Kidney capillary endothelial cell (primary cell): ENCODE measurements around the gene EMID1.

Experiments used
- DNase-seq: peaks from one replicate; pipeline ENCODE4 v3.0.0-alpha.2; 2018; ENCODE audit warnings: low spot score

The EMID1 gene

DNA sequence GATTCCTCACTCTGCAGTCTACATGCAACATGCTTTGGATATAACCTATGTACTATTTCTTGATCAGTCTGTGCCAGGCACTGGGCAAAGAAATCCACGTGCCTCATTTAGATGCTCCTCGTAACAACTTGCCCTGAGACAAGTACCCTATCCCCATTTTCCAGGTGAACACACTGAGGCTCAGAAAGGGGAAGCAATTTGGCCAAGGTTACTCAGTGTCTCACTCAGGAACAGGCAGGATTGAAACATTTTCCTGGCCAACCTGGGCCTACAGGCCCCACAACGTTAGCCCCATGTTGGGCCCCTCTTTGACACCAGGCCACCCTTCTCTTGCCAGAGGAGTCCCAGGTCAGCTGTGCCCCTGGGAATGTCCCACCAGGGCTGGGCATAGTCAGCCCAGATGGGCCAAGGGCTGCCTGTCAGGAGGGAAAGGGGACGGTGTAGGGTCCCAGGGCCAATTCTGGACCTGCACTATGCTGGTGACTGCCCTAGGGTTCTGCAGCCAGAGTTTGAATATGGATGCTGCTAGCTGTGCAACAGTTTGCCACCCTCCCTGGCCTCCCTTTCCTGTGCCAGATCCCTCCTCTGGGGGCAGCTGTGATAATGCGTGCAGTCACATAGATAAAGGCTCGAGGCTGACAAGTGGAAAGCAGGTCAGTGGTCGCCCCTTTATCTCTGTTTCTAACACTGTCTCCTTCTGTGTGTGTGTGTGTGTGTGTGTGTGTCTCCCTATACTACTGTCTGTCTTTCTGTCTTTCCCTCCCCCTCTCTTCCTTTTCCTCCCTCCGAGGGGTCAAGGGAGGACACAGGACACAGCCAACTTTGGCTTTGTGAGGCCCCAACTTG lies 10.4 kb upstream of the EMID1 start:
- no peak for DNase-seq

DNA sequence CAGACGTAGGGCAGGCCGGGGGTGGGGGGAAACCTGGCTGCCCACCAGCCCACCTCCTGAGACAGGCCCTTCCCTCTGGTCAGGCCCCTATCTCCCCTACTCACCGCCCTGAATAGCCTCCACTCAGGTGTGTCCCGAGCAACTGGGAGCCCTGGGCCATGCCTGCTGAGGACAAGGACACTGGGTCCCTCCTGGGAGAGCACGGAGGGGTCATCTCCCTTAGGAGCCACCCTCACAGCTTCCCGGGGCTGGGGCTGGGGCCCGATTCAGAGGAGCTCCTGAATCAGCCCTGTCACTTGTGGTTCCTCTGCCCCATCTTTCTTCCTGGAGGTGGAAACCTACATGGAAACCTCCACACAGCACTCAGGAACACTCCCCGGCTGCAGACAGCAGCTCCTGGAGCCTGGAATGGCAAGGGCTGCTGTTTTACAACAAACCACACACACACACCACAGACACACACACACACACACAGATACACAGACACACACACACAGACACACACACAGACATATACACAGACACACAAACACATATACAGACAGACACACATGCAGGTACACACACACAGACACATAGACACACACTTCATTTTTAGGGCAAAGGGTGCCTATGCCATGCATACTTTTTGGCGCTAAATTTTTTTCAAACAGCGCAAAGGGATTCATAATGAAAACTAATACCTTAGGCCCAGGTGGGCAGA lies 9.6 kb upstream of the EMID1 start:
- DNase-seq: no peak

DNA sequence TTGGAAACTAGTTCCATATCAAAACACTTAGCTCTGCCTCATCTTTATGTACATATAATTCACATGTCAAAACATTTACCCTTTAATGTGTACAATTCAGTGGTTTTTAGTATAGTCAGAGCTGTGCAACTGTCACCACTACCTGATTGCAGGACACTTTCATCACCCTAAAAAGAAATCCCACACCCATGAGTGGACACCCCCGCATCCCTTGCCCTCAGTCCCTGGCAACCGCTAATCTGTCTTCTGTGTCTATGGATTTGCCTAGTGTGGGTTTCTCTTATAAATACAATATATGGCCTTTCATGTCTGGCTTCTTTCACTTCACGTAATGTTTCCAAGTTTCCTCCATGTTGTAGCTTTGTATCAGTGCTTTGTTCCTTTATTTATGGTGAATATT lies 8.6 kb upstream of the EMID1 start:
- DNase-seq: no peak

DNA sequence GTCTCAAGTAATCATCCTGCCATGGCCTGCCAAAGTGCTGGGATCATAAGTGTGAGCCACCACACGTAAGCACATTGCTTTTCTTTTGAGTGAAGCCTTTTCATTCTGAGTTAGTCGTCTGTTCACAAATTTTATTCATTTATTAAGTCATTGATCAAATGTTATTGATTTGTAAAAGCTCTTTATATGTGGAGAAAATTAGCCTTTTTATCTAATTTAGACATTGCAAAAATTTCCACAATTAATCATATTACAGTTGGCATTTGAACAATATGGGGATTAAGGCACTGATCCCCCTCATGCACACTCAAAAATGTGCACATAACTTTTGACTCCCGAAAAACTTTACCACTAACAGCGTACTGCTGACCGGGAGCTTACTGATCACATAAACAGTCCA lies 7.5 kb upstream of the EMID1 start:
- DNase-seq: no peak

DNA sequence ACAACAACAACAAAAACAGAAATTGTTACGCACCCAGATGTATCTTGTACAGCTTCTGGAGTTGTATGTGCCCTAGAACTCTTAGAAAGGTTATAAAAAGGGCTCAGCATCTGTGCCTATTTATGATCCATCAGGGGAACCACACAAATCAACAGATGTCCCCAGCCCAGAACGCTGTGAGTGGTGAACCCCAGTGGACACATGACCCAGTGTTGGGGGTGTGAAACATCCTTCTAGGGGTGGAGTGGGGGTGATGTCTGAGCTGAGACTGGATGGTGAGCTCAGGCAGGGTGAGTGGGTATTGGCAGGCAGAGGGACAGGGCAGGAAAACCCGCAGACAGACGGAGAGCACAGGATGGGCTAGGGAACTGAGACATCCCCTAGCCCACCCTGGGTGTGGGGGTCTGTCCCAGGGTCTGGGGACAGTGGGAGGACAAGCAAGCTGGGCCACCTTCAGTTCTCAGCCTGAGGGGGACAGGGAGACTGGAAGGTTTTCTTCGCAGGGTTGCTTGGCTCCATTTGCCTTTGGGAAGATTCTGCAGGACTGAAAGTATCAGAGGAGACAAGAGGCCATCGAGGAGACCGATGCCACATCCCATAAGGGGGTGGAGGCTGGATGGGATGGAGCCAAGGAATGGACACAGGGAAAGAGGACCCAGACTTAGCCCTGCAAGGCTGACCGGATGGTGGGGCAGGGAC lies 5.8 kb upstream of the EMID1 start:
- DNase-seq: no peak

DNA sequence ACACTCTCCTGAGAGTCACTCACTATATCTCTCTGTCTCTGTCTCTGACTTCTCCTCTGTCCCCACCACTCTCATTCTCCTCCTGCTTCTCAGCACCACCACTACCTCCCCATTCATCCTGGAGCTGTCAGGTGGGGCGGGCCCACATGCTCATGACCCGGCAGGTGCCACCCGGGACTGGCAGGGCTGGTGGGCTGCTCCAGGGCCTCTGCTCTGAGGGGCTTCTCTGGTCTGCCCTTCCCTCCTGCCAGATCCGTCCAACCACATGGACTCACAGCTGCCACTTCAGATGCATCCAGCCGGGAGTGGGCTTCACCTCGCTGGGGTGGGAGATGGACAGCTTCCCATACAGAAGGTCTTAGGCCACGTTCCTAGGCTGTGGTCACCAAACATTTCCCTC lies 4.8 kb upstream of the EMID1 start:
- DNase-seq: no peak

DNA sequence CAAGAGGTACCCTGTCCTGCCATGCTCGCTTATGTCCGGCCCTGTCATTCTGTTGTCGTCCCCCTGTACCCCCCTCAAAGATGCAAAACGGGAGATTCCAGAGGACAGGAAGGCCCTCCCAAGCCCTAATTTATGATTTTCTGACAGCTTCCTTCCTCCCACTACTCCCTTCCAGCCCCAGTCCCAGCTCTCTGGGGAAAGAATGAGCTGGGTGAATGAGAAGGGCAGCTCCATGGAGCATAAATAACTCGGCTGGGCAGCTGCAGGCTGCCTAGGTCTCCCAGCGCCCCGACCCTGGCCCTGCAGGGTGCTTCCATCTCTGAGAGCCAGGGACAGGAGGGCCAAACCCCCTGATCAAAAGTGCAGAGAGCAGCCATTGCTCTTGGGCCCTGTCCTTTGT lies 3.9 kb upstream of the EMID1 start:
- DNase-seq: peak; percentile 22

DNA sequence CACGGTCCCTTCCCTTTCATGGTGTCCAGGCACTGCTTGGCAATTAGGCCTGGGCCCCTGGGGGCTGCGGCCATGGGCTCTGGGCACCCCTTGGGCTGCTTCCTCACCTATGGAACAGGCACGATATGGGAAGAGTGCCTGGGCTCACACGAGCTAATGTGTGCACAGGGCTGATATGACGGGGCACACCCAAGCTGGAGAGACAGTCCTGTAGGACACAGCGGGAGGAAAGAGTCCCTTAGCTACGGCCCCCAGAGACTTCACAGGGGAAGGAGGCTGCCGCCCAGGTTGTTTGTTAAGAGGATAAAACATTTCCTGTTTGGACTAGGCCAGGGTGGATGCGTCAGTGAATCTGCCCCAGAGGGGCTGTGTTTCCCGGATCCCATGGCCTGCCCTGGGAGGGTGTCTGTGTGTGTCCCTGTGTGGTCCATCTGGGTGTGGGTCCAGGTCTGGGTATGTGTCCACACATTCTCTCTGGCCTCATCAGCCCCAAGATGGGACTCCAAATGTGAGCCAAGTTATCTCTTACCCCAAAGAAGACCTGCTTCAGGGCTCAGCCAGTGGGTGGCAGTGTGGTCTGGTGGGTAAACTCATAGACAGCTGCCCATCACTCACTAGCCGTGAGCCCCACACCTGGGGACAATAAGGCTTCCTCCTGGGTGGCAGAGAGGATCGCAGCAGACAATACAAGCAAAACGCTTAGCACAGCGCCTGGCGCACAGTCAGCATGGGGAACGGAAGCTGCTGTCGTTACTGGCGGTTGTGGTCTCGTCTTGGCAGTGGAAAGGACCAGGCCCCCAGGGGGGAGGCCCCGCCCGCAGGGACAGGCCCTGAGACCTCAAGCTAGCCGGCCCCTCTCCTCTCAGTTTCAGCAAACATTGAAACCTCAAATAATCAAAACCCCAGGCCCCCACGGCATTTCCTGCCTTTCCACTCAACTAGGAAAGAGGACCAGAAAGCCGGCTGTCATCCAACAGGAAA lies 3.2 kb upstream of the EMID1 start:
- DNase-seq: peak; percentile 47

DNA sequence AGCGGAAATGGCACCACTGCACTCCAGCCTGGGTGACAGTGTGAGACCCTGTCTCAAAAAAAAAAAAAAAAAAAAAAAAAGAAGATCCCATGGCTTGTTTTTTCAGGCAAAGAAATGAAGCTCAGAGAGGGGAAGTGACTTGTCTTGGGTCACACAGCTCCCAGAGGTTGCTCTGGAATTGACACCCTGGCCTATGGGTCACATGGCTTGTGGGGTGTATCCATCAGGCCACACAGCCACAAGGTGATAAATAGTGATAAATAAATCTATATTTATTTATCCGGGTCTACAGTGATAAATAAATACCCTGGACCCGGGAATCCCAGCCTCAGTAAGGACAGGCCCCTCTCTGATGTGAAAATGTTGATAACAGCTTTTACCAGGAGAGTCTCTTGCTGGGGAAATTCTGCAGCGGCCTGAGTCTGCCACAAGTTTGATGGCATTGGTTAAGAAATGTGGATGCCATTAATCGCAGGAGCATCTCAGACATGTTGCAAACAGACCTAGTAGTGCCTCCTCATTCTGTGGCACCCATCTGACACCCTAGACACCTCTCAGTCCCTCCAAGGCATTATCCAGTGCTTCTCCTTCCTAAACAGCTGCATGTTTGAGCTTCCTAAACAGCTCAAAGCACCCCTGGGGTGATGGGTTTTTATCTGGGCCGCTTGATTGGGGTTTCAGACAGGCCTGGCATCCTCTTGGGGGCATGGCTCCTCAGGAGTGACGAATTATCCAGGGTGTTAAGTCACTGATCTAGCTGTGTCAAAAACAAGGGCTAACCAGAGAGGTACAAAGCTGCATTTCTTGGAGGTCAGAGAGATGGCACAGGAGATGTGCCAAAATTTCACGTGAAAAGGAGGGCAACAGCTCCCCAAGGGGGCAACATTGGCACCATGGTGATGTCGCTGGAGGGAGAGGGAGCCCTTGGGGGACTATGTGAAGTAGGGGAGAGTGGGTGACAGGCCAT lies 1.9 kb upstream of the EMID1 start:
- DNase-seq: no peak

DNA sequence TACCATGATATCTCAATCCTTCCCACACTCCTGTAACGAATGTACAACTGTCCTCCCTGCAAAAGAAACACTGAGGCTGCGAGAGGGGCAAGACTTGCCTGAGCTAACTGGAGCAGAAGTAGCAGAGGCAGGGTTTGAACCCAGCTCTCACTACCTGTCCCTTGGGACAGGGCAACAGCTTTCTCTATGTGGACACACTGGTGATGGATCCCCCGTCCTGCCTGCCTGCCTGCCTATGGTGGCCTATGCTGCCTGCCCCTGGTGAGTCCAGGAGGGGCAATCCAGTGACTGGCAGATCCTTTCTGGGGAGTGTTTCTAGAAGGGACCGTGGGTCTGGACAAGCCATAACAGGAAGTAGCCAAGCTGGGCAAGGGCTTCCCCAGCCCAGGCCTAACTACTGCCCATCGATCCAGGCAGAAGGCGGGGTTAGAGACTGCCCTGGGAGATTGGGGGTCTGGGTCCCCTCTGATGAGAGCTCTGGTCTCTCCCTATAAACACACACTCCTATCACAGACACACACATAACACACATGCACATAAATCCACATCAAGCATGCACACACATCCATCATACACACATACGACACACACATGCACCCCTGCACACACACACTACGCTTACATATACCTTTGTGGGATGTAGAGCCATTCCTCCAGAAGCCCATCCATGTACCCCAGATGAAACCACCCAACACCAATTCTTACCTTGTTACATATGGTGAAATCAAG lies 1.1 kb upstream of the EMID1 start:
- DNase-seq: no peak

DNA sequence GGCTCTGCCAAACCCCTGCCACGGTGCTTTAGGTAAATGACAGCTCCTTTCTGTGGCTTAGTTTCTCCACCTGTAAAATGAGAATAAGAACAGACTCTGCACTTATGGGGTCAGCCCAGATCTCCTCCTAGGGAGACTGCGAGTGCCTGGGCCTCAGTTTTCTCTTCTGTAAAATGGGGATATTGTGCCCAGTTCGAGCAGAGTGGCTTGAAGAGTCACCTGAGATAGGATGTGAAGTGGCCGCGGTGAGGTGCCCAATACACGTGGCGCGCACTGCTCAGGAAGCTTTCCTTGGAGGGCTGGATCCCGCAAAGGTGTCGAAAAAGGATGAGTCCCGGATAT lies 473 bp upstream of the EMID1 start:
- no peak for DNase-seq

DNA sequence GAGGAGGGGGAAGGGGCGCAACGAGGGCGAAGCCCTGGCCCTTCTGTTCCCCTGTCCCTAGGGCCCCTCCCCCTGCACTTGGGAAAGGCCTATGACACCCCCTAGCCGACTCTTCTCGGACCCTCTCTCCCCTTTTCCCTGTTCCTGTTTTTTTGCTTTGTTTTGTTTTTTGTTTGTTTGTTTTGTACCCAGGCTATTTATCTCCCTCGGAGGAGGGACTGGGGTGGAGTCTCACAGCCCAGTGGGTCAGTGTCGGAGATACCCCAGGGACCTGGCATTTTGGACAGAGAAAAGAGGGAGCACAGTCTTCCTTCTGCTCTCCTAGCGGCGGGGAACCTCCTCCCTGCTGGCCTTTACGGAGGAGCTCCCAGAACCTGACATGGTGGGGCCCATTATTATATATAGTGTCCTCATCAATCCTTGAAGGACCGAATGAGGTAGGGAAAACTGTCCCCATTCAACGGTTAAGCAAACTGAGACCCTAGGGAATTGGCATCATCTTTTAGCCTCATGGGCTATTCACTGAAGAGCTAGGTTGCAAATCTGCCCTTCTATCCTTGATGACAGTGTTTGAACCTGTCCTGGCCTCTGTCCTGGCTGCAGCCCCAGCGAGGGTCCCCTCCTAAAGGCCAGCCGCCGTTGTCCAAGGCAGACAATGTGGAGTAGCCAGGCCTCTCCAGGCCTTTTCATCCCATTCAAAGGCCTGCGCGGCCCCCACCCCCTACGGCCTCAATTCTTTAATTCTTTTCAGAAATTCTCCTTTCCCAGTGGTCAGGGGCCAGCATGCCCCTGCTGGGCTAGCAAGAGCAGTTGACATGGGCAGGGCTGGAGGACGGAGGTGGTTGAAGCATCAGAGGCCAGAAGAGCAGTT lies 911 bp downstream of the EMID1 start:
- DNase-seq: no peak

DNA sequence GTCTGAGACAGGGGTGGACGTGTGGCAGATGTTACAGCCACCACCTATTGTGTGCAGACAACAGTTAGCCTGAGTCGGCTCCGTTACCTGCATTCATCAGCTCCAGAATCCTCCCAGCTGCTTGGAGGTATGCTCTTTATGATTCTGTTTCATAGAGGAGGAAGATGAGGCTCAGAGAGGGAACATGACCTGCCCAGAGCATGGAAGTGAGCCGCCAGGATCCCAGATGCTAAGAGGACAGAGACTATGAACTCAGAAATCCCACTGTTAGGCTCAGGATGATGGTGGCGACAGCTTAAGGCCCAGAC lies 1.5 kb downstream of the EMID1 start:
- no peak for DNase-seq

DNA sequence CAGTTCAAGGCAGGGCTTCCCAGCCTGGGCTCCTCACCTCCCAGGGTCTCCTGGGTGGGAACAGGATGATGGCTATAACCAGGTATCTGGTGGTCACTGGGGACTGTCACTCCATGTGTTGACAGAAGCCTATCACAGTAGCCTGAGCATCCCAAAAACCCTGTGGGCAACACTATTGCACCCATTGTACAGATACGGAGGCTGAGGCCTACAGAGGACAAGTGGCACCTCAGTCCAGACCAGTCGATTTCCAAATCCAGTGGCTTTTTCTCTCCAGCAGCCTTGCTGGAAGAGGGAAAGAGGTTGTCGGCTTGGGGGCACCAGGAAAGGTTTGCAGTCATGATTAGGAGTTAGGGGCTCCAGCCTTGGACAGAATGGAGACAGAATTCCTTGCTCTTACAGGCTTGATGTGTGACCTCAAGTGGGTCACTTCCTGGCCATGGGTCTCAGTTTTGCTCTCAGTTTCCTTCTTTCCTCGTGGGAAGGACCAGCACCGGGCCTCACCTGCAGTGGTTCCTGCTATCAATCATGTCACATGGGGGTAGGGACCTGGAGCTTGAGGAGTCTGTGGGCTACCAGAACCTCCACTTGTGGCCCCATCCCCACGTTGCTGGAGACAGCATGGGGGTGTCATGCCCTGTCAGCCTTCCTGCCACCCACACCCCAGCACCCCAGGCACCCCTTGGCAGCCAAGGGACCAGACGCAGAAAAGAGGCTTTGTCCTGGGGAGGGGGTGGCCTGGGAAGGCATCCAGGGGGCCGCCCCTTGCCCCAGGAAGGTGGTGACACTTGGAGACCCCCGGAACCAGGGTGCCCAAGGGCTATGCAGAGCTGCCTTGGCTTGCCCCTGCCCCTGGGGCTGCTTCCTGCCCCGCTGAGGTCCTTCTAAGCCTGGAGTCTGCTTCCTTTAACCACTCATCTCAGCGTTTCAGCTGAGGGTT lies 2.1 kb downstream of the EMID1 start:
- no peak for DNase-seq

DNA sequence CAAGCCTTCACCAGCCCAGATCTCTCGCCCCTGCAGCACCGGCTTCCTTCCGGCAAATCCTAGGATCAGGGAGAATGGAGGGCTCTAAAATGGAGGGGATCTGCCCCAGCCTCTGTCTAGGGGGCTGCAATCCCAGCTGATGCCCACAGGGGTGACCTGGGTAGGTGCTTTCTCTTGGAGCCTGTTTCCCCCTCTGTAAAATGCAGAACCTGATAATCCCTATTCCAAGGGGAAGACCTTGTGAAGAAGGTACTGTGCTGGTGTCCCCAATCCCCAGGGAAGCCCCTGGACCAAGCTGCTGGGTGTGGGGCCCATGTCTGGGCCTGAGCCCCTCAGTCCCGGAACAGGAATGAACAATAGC lies 2.8 kb downstream of the EMID1 start:
- no peak for DNase-seq

DNA sequence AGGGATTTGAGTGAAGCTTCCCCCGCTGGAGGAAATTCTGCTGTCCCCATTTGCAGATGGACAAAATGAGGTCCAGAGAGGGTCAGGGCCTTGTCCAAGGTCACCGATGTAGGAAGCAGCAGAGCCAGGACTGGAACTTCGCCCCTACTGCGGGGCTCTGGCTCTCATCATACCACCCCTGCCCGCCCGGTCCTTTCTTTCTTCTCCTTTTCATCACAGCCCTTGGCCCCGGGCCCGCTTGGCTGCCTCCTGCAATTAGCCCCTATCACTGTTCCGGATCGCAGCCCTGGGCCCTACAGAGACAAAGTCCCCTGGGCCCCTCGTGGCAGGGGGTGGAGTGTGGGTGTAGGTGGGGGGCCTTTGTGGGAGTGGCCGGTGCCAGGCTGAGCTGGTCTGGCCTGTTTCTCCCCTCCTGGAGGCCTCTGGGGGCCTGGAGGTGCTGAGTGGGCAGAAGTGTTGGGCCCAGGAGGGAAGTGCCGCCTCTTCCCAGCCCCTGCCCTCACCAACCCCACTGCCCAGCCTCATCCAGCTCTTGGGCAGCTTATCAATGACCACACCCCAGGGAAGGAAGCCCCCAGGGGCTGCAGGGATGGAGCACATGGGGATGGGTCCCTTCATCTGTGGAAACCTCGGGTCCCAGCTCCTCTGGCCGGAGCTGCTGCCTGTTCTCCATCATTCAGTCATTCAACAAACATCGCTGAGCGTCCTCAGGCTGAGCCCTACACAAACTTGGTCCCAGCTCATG lies 3.4 kb downstream of the EMID1 start:
- no peak for DNase-seq

DNA sequence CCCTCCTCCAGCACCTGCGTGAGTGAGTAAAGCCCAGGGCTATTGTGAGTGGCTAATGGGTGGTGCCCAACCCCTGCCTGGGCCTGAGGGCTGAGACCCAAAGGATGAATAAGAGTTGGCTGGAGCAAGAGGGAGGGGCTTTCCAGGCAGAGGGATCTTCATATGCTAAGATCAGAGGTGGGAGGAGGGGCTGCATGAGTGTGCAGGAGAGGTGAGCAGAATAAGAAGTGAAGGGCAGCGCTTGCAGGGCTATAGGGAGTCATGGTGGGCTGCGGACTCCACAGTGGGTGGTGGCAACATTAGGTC lies 3.9 kb downstream of the EMID1 start:
- DNase-seq: no peak

DNA sequence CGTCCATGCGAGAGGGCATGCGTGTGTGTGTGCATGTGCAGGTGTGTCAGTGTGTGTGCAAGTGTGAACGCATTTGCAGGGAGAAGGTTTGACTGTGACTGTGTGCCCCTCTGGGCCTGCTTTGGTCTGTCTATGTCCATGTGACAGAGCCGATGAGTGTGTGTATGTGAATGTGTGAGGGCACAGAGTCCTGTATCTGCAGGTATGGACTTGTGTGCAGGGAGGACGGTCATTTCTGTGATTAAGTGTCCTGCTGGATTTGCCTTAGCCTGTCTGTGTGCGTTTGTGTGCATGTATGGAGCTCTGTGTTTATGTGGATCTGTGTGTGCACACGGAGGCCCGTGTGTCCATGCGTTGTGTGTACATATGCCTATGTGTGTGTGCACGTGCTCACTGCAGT lies 5.4 kb downstream of the EMID1 start:
- no peak for DNase-seq
